HG03280 (cell line): ENCODE data around the gene FAM163B.

Experiments used
- ATAC-seq: cut with Tn5 transposase; IDR thresholded peaks from one replicate; pipeline ENCODE4 v1.9.1; 2021; ENCODE audit warnings: mild to moderate bottlenecking, moderate library complexity; ENCODE audit not compliant: unreplicated experiment

FAM163B gene

GRCh38 chr9:133583586-133583985, 25.6 kb downstream of the FAM163B start:
- no peak for ATAC-seq

GRCh38 chr9:133583111-133583510, 26.1 kb downstream of the FAM163B start:
- no peak for ATAC-seq

DNA sequence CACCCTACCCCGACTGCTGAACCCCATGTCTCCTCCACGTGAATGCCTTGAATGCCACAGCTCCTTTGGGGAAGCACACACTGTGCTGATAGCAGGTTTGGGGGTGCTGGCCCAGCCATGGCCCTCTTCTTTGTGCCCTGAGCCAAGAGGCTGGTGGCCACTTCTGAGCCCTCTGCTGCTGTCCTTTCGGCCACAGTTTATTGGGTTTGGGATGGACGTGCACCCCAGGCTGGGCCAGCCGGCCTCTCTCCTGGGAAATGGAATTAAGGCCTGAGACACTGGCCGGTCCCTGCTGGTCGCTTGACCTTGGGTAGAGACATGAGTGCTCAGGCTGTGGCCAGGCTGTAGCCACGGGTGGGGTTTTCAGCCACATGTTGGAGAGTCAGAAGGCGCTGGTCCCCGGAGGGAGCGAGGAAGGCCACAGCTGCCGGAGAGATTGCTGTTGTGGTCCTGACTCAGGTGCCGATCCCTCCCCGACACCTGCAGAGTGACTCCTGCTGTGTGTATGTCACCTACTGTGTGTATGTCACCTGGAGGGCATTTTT, 26.6 kb downstream of the FAM163B start:
- no peak for ATAC-seq

DNA sequence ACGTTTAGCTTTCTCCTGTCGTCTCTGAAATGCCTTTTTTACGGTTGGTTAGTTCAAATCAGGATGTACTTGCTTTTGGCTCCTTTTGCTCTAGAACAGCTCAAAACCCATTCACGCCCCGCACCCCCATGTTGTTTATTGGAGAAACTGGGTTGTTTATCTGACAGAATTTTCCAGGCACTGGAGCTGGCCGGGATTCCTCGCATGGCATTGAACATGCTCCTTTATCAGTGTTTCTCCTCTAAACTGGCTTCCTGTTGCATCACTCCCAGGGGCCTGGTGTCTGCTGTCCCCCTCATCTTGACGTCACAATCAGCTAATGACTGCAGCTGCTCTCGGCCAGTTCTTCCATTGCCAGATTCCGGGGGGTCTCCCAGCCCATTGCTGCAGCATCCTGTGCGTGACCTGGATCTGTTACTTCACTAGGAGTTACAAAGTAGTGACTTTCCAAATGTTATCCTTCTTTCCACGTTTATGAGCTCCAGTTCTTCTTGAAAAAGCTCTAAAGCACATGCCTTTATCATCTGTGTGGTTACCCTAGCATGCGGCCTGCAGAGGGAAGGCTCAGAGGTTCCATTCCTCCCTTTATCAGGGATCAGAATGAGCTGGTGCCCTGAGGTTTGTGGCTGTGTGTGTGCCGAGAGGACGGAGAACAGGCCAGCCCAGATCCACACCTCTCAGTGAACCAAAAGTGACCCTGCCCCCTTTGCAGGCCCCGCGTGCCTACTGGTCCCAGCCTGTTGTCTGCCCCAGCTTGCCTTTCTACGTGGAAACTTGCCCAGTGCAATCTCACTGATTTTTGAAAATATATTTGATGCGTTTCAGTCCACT, 27.5 kb downstream of the FAM163B start:
- no peak for ATAC-seq

DNA sequence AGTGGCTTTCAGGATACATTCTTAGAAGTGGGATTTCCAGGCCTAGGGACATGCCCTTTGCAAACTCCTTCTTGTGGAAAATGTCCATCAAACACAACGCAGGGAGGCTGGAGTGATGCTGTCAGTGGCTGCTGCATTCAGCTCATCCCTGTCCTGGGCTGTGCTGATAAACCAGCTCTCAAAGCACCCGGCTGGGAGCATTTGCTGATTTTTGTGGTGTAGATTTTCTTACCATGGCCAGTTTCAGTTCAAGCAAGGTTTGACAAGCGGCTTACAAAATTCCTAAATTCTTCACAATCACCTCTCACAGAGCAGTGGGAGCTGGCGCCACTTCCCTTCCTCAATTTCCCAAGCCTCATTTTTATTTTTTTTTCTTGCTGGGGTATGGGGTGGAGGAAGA, 28.2 kb downstream of the FAM163B start:
- no peak for ATAC-seq

GRCh38 chr9:133580419-133580738, 28.8 kb downstream of the FAM163B start:
- no peak for ATAC-seq

DNA sequence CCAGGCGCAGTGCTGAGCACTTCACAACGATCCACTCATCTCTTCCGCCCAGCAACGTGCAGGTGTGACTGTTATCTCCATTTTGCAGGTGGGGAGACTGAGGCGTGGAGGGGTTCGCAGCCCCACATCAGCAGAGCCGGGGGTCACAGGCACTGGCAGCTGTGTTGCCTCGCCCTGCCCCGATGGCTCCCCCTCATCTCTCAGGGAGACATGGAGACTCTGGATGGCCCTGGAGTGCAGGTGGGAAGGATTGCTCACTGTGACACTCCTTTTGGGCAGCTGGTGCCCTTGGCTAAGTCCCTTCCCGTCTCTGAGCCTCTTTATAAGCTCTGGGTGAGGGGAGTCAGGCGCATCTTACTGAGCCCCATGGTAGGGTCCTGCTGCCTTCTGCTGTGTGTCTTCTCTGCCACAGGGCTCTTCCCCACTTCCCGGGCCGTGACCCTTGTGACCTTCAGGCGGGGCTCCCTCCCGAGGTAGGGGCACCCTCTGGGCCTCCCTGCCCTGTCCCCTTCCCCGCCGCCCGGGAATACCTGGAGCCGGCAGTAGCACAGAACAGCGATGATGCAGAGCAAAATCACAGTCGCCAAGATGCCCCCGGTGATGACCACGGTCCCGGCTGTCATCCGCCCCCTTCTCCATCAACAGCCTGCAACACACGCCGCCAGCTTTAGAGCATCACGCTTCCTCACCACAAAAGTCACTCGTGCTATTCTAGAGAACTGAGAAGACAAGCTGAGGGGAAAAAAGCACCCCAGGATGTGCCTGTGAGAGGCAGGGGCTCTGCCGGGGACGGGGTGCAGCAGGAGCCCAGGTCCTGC, 29.4 kb downstream of the FAM163B start:
- ATAC-seq = no peak

GRCh38 chr9:133578524-133579441, 30.4 kb downstream of the FAM163B start:
- no peak for ATAC-seq

DNA sequence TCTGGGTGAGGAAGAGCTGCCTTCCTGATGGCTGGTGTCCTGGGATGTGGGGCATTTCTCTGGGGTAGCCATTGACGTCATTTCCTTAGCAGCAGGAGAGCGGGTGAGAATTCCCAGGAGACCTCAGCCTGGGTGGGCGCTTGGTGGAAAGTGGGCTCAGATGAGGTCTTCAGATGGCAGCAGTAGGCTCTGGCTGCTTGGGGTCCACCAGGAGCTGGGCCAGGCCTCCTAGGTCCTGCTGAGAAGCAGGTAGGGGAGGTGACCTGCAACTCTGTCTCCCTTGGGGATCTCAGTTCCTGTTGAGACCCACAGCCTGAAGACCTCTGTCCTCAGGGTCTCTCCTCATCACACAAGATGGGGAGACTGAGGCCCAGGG, 31.5 kb downstream of the FAM163B start:
- no peak for ATAC-seq

- ATAC-seq = no peak
Measured at GRCh38 chr9:133576875-133577736, 32.1 kb downstream of the FAM163B start.

DNA sequence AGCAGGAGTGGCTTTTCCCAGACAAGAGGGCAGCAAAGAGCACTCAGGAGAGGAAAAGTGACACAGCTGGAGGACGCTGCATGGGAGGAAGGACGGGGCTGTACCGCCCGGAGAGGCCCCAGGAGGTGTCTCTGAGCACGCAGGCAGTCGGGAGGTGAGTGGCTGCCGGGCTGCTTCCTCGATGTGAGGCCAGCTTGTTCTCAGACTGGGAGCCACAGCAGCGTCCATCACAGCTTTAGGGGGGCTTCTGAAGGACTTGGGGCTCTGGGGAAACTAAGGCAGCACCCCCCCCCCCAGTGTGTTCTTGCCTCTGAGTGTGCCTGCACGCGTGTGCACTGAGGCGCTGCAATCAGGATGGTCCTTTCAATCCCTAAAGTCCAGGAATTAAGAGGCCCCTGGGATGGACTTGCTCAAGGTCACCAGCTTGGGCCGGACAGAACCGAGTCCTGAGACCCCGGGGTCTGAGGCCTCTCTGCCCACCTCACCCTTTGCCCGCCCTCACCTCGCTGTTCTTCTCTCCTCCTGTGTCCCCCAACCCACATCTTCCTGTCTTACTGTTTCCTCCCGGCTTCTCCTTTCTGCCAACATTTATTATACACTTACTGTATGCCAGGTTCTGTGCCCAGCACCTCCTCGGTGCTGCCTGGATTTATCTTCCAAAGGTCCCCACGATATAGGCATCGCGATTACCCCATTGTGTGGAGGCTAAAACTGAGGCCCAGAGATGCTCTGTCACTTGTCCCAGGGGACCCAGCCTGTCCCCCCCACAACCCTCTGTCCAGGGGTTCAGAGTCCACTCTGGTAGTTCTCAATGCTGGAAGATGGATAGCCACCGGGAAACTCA, 32.9 kb downstream of the FAM163B start:
- ATAC-seq = no peak

- no peak for ATAC-seq
Measured at GRCh38 chr9:133575186-133576030, 33.8 kb downstream of the FAM163B start.

- ATAC-seq = no peak
Measured at GRCh38 chr9:133574771-133575170, 34.4 kb downstream of the FAM163B start.

DNA sequence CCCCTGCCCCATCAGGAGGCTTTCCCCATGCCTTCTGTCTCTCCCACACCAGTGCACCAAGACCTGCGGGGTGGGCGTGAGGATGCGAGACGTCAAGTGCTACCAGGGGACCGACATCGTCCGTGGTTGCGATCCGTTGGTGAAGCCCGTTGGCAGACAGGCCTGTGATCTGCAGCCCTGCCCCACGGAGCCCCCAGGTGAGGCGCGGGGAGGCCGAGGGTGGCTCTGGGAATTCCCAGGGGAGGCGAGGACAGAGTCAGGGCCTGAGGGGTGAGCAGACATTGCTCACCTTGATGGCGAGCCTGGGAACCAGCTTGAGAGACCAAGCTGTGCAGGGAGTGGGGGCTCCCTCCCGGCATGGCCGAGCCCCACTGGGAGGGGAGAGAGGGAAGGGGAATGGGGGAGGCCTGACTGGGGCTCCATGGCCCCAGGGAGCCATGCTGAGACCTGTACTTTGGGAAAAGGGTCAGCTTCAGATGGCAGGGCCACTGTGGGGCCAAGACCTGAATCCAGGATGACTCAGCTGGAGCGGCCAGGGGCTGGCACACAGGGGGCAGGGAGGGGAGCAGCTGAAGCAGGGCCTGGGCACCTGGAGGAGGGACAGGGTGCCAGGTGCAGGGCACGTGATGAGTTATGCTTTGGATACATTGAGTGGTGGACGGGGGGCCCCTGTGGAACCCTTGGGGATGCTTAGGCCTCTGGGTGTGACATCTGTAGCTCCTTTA, 35.2 kb downstream of the FAM163B start:
- ATAC-seq = no peak

- ATAC-seq = no peak
Measured at GRCh38 chr9:133572821-133573361, 36.3 kb downstream of the FAM163B start.

GRCh38 chr9:133571896-133572595, 37.1 kb downstream of the FAM163B start:
- no peak for ATAC-seq
